H1 (cell line): ENCODE measurements around the gene UBAP2. TPM values are rescaled to one million over a fixed set of nuclear protein-coding genes. Genes with fewer than 3 reads are reported as not detected.

Source experiments
- CTCF ChIA-PET: fragments of 300-600 bp; sonication (Branson Sonifier 250); formaldehyde crosslinking; loops from one replicate; lab custom pipeline; 2021; ENCODE audit not compliant: partially characterized antibody; lab: Charles Lee
- POLR2A ChIA-PET: fragments of 300-600 bp; sonication (Branson Sonifier 250); formaldehyde crosslinking; loops from one replicate; lab custom pipeline; 2021; ENCODE audit warnings: inconsistent platforms; ENCODE audit not compliant: partially characterized antibody; lab: Charles Lee
- DNase-seq, 2 experiments: peaks; one replicate each; pipeline versions ENCODE4 v3.0.0 to v3.0.0-alpha.2; 2010 to 2022; ENCODE audit warnings: low spot score in 2 of 2, low read depth in 1 of 2, mixed read lengths in 1 of 2
- FAIRE-seq: peaks from 2 replicates; lab custom pipeline; 2011; peaks lifted over from hg19 to GRCh38; lab: Jason Lieb, UNC
- H2AFZ ChIP-seq: 2 replicates; pipeline ENCODE4 v1.8.1; 2012; ENCODE audit warnings: low read length, inconsistent platforms
- H2AK5ac ChIP-seq: 2 replicates; pipeline ENCODE4 v1.6.1; 2013; ENCODE audit warnings: low read depth, low read length
- H2BK120ac ChIP-seq: replicated peaks from 2 replicates; pipeline ENCODE3; 2013; ENCODE audit warnings: low read depth, low read length, inconsistent platforms
- H2BK12ac ChIP-seq: 2 replicates; pipeline ENCODE4 v1.6.1; 2013; ENCODE audit warnings: low read depth, low read length
- H2BK15ac ChIP-seq: 2 replicates; pipeline ENCODE4 v1.6.1; 2013; ENCODE audit warnings: low read length
- H2BK20ac ChIP-seq: 2 replicates; pipeline ENCODE4 v1.6.1; 2013; ENCODE audit warnings: low read length
- H2BK5ac ChIP-seq: 2 replicates; pipeline ENCODE4 v1.6.1; 2013; ENCODE audit warnings: low read depth, low read length
- H3K14ac ChIP-seq: 2 replicates; pipeline ENCODE4 v1.6.1; 2013; ENCODE audit warnings: inconsistent platforms; ENCODE audit not compliant: insufficient read length
- H3K18ac ChIP-seq: 2 replicates; pipeline ENCODE4 v1.6.1; 2013; ENCODE audit warnings: low read length; ENCODE audit errors: extremely low read depth
- H3K23ac ChIP-seq: 2 replicates; pipeline ENCODE4 v1.6.1; 2013; ENCODE audit warnings: inconsistent platforms; ENCODE audit not compliant: insufficient read length
- H3K23me2 ChIP-seq: 2 replicates; pipeline ENCODE4 v1.6.1; 2013; ENCODE audit warnings: low read depth, low read length
- H3K27ac ChIP-seq: 2 replicates; pipeline ENCODE4 v1.6.1; 2011; ENCODE audit warnings: low read depth, low read length, inconsistent platforms
- H3K27me3 ChIP-seq, 4 experiments: replicated peaks in 1 of 4; 1 replicate in 1 of 4; 2 replicates in 3 of 4; pipeline versions ENCODE4 v1.6.1 to v1.8.1; 2011 to 2013; ENCODE audit warnings: low read length in 3 of 4, mild to moderate bottlenecking in 3 of 4, inconsistent platforms in 2 of 4, mixed read lengths in 2 of 4, moderate library complexity in 1 of 4; ENCODE audit not compliant: control insufficient read depth in 3 of 4, insufficient read depth in 3 of 4; ENCODE audit errors: extremely low read depth in 1 of 4
- H3K36me3 ChIP-seq, 4 experiments: 2 replicates each; pipeline versions ENCODE4 v1.6.1 to v1.8.1; 2011 to 2013; ENCODE audit warnings: mild to moderate bottlenecking in 4 of 4, low read length in 3 of 4, moderate library complexity in 2 of 4, control low read depth in 1 of 4, inconsistent platforms in 1 of 4; ENCODE audit not compliant: insufficient read depth in 4 of 4, control insufficient read depth in 2 of 4
- H3K4ac ChIP-seq: replicated peaks from 2 replicates; pipeline ENCODE3; 2013; ENCODE audit warnings: low read length, low read depth, mixed read lengths, inconsistent platforms; ENCODE audit not compliant: insufficient read length
- H3K4me1 ChIP-seq, 4 experiments: replicated peaks in 1 of 4; 1 replicate in 1 of 4; 2 replicates in 3 of 4; pipeline versions ENCODE4 v1.6.1 to v1.8.1; 2011 to 2013; ENCODE audit warnings: low read length in 3 of 4, inconsistent platforms in 2 of 4, mixed read lengths in 1 of 4; ENCODE audit not compliant: insufficient read depth in 4 of 4, control insufficient read depth in 3 of 4
- H3K4me2 ChIP-seq, 2 experiments: 2 replicates each; pipeline versions ENCODE4 v1.6.1 to v1.8.1; 2011 to 2013; ENCODE audit warnings: low read depth in 2 of 2, low read length in 2 of 2, control low read depth in 1 of 2, inconsistent platforms in 1 of 2, mild to moderate bottlenecking in 1 of 2; ENCODE audit not compliant: insufficient read depth in 1 of 2
- H3K4me3 ChIP-seq, 4 experiments: fragments of 200-600, 300-600 bp in 1 of 4; sonication (generic), shearing (Covaris generic), sonication (Bioruptor Twin) in 1 of 4; 2 replicates each; pipeline versions ENCODE4 v1.5.1 to v1.8.1; 2011 to 2016; ENCODE audit warnings: low read length in 4 of 4, low read depth in 3 of 4, control low read depth in 2 of 4, inconsistent platforms in 2 of 4, mild to moderate bottlenecking in 2 of 4, mixed read lengths in 1 of 4, moderate library complexity in 1 of 4; ENCODE audit not compliant: insufficient read depth in 2 of 4; ENCODE audit errors: extremely low read depth in 1 of 4
- H3K56ac ChIP-seq: replicated peaks from 2 replicates; pipeline ENCODE3; 2013; ENCODE audit warnings: low read depth, mild to moderate bottlenecking, mixed read lengths, low read length, inconsistent platforms; ENCODE audit not compliant: insufficient read length
- H3K79me1 ChIP-seq: 2 replicates; pipeline ENCODE4 v1.6.1; 2013; ENCODE audit warnings: low read depth, low read length, control low read depth
- H3K79me2 ChIP-seq, 2 experiments: 2 replicates each; pipeline versions ENCODE4 v1.6.1 to v1.8.1; 2012 to 2013; ENCODE audit warnings: low read length in 2 of 2, mild to moderate bottlenecking in 2 of 2, inconsistent platforms in 1 of 2; ENCODE audit not compliant: insufficient read depth in 2 of 2, control insufficient read depth in 1 of 2
- H3K9ac ChIP-seq, 4 experiments: replicated peaks in 1 of 4; 1 replicate in 1 of 4; 2 replicates in 3 of 4; pipeline versions ENCODE4 v1.6.1 to v1.8.1; 2011 to 2013; ENCODE audit warnings: low read depth in 3 of 4, low read length in 3 of 4, control low read depth in 2 of 4, mild to moderate bottlenecking in 2 of 4, moderate library complexity in 2 of 4, inconsistent platforms in 1 of 4; ENCODE audit errors: extremely low read depth in 1 of 4
- H3K9me3 ChIP-seq, 2 experiments: 2 replicates each; pipeline versions ENCODE4 v1.6.1 to v1.8.1; 2012 to 2013; ENCODE audit warnings: mild to moderate bottlenecking in 2 of 2, moderate library complexity in 2 of 2, control low read depth in 1 of 2, inconsistent platforms in 1 of 2, low read depth in 1 of 2, low read length in 1 of 2, mixed read lengths in 1 of 2; ENCODE audit not compliant: insufficient read depth in 2 of 2
- H4K20me1 ChIP-seq, 2 experiments: replicated peaks in 1 of 2; 2 replicates each; pipeline versions ENCODE3 to v1.8.1; 2011 to 2013; ENCODE audit warnings: inconsistent platforms in 2 of 2, low read length in 2 of 2, mild to moderate bottlenecking in 1 of 2; ENCODE audit not compliant: insufficient read depth in 2 of 2, control insufficient read depth in 1 of 2
- H4K5ac ChIP-seq: 2 replicates; pipeline ENCODE4 v1.6.1; 2013; ENCODE audit warnings: low read length, low read depth, mixed read lengths, inconsistent platforms; ENCODE audit not compliant: insufficient read length
- H4K8ac ChIP-seq: 2 replicates; pipeline ENCODE4 v1.8.0; 2013; ENCODE audit warnings: mild to moderate bottlenecking, moderate library complexity, low read length, inconsistent platforms; ENCODE audit not compliant: insufficient read depth; ENCODE audit errors: extremely low read depth
- H4K91ac ChIP-seq: replicated peaks from 2 replicates; pipeline ENCODE3; 2013; ENCODE audit warnings: low read length, mixed read lengths, inconsistent platforms; ENCODE audit not compliant: insufficient read length
- FOSL1 ChIP-seq: IDR thresholded peaks from 2 replicates; pipeline ENCODE4 v1.6.1; 2011; ENCODE audit warnings: mild to moderate bottlenecking, low read depth, low read length, moderate library complexity; ENCODE audit not compliant: insufficient read depth
- NRF1 ChIP-seq: IDR thresholded peaks from 2 replicates; pipeline ENCODE4 v1.6.1; 2011; ENCODE audit warnings: mild to moderate bottlenecking, low read depth, low read length, improper control_type of control experiment
- SIRT6 ChIP-seq: IDR thresholded peaks from one replicate; pipeline ENCODE4 v1.7.1; 2012; ENCODE audit warnings: low read length, inconsistent platforms
- TAF1 ChIP-seq: IDR thresholded peaks from 2 replicates; pipeline ENCODE4 v1.6.1; 2011; ENCODE audit warnings: mild to moderate bottlenecking, low read depth, low read length
- TCF12 ChIP-seq: IDR thresholded peaks from 2 replicates; pipeline ENCODE4 v1.6.1; 2011; ENCODE audit warnings: low read depth, mild to moderate bottlenecking, low read length
- WGBS, 2 experiments: shearing (Covaris generic) in 1 of 2; methylation state at CpG; one replicate each; pipeline versions ENCODE4 v1.1.6 to v1.1.7; 2013 to 2015; ENCODE audit warnings: low lambda C conversion rate in 2 of 2, mixed read lengths in 2 of 2, inconsistent platforms in 1 of 2, low coverage in 1 of 2, missing lambda C conversion rate in 1 of 2; ENCODE audit not compliant: insufficient replicate concordance in 2 of 2, insufficient coverage in 1 of 2, insufficient read length in 1 of 2; ENCODE audit errors: extremely low coverage in 1 of 2, missing lambda C conversion rate in 1 of 2; 5-methylcytosine and 5-hydroxymethylcytosine counted together
- polyA plus RNA-seq, 7 experiments: library from polyadenylated mRNA; depleted of rRNA in 3 of 7; stranded (reverse) in 5 of 7; unstranded in 2 of 7; fragments of >200 nt in 5 of 7; fragments of 200-250 nt in 2 of 7; gene quantifications; 1 replicate in 5 of 7; 2 replicates in 1 of 7; 4 replicates in 1 of 7; pipeline versions ENCODE4 v1.2.1 to v1.2.3, GENCODE V29; 2011 to 2013; ENCODE audit warnings: missing spikeins in 2 of 7, mixed read lengths in 2 of 7
- total RNA-seq: library from RNA; stranded (reverse); fragmentation: NEBNext Ultra II Directional; extraction: Animal tissue kit (Norgen Biotek cat#: 25700); gene quantifications from 2 replicates; pipeline ENCODE4 v1.2.1, GENCODE V29; 2021

UBAP2 gene
- total and polyA plus RNA-seq, 2 of the 8 experiments (the other 6 are each of a cell fraction or from before 2014, with no cell fraction given) = 75.0 to 81.4 TPM

- Histone ChIP-seq H3K4me3 (no peak overlapping the region), H4K5ac (no peak overlapping the region), H2AFZ (no peak overlapping the region), H3K4me2 (no peak overlapping the region), H3K23me2 (no peaks in the 10 kb centered on the region), H3K36me3 (peaks cover 56 to 83% (median 70%) of the 10 kb centered on the region in 4 experiments), H3K14ac (no peak overlapping the region), H3K9ac (no peak overlapping the region), H2BK5ac (no peak overlapping the region), H3K4me1 (peaks cover 0 to 4% (median under 1%) of the 10 kb centered on the region in 4 experiments; a peak in 2 of 7 replicates), H3K4ac (no peak overlapping the region), H3K79me2 (no peaks in the 10 kb centered on the region), H3K56ac (no peak overlapping the region), H3K27me3 (no peaks in the 10 kb centered on the region), H2AK5ac (no peak overlapping the region), H3K18ac (no peak overlapping the region), H3K23ac (no peak overlapping the region), H3K27ac (0 out of 2 replicates have a peak overlapping the region, but pooled peaks have one; percentile 4), H4K20me1 (peaks cover 2 to 5% of the 10 kb centered on the region in 2 experiments), H2BK15ac (no peak overlapping the region), H3K9me3 (no peaks in the 10 kb centered on the region), H2BK120ac (no peak overlapping the region), H4K91ac (no peak overlapping the region), H2BK20ac (no peak overlapping the region), H3K79me1 (no peaks in the 10 kb centered on the region), H4K8ac (no peak overlapping the region), H2BK12ac (no peak overlapping the region)
- 89% methylated on average over 14 of the region's 14 CpGs; no CpG with 5 or more reads in 1 of the 2 experiments for WGBS, 2 experiments
- TF ChIP-seq TAF1 (no peak), FOSL1 (no peak), SIRT6 (no peak), NRF1 (no peak), TCF12 (no peak)
- ChIA-PET CTCF (interaction anchor here (0.7 to 6.5 kb wide), 25 partner anchors 11 to 807 kb away, joined by 3 to 70 read pairs (median 4); partner anchors contain the start of gene DCAF12), POLR2A (interaction anchor here (1.2 to 3.2 kb wide), 3 partner anchors 24 to 124 kb away, joined by 3 to 10 read pairs (median 3); partner anchors contain the start of gene UBAP2)
- no peak for DNase-seq
- FAIRE-seq = no peak
Observed at GRCh38 chr9:33923998-33924701, 124.5 kb downstream of the UBAP2 start.
